ENCODE measurements around the gene FUT7.

The FUT7 gene

DNA sequence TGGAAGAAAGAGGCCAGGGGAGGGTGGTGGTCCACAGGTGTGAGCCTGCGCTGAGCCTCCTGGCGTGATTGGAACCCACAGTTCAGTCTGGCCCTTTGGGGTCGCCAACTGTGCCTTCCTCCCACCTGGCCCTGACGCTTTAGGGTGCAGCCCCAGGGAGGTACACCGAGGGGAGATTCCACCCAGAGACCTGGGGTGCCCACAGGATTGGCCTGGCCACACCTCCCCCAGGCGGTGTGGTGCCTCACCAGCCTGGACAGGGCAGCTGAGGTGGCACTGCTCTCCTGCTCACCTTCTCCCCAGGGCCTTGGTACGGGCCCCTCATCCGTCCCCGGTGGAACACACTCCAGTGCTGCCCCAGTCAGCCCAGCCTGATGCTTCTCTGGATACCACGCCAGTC lies 34.5 kb downstream of the FUT7 start:
- TF ChIP-seq, protein P1, sequence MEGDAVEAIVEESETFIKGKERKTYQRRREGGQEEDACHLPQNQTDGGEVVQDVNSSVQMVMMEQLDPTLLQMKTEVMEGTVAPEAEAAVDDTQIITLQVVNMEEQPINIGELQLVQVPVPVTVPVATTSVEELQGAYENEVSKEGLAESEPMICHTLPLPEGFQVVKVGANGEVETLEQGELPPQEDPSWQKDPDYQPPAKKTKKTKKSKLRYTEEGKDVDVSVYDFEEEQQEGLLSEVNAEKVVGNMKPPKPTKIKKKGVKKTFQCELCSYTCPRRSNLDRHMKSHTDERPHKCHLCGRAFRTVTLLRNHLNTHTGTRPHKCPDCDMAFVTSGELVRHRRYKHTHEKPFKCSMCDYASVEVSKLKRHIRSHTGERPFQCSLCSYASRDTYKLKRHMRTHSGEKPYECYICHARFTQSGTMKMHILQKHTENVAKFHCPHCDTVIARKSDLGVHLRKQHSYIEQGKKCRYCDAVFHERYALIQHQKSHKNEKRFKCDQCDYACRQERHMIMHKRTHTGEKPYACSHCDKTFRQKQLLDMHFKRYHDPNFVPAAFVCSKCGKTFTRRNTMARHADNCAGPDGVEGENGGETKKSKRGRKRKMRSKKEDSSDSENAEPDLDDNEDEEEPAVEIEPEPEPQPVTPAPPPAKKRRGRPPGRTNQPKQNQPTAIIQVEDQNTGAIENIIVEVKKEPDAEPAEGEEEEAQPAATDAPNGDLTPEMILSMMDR (IDR thresholded peaks at IDR 0.05; ENCODE audit: low read depth, low read length, missing control alignments) = no peak
- DNase-seq (ENCODE audit: low read depth) = no peak
- H3K4me3 ChIP-seq (ENCODE audit: low read depth, low read length) = no peak overlapping the region

DNA sequence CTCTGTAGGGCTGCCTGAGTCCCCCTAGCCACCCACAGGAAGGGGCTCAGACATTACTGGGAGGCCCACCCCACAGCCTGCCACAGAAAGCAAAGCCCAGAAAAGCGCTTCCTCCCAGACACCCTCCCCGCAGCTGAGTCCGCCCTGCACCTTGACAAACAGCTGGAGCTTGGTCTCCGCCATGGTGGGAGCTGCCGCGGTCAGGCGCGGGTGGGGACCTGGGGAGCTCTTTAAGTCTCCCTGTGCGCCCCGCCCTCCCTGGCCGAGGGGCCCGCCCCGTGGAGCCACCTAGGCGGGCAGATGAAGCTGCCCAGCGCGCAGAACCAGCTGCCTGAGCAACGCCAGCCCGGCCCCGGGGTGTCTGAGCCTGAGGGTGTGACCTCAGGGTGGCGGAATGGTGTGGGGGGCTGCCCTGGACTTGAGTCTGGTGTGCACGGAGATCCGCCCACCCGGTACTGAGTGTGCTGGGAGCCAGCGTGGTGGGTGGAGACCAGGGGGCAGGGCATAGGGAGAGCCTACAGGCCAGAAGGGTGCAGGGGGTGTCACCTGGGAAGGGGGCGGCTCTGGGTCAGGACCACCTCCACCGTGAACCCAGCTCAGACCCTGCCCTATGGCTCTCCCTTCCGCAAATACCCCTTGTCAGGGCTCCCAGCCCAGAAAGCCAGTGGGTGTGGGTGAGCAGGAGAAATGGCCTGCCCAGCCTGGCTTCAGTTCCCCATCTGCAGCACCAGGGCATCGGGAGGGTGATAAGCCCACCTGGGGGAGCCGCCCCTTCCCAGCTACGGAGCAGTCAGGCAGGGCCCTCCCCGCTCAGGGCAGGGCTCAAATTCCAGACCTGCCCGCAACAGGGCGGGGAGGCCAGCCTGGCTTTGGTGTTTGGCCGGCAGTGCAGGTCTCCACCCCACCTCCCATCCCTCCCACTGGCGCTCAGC lies 35.3 kb downstream of the FUT7 start, which contains the start of gene CLIC3:
TSS of gene CLIC3 (minus strand) at position 208 of the 932 bp plus-strand sequence. CDS start at position 183, 25 bp downstream.
- no peak for DNase-seq (ENCODE audit: low read depth)
- TF ChIP-seq, protein P1 (IDR thresholded peaks at IDR 0.05; ENCODE audit: low read depth, low read length, missing control alignments) = no peak
- H3K4me3 ChIP-seq (ENCODE audit: low read depth, low read length) = no peak within 1 kb of the TSS

DNA sequence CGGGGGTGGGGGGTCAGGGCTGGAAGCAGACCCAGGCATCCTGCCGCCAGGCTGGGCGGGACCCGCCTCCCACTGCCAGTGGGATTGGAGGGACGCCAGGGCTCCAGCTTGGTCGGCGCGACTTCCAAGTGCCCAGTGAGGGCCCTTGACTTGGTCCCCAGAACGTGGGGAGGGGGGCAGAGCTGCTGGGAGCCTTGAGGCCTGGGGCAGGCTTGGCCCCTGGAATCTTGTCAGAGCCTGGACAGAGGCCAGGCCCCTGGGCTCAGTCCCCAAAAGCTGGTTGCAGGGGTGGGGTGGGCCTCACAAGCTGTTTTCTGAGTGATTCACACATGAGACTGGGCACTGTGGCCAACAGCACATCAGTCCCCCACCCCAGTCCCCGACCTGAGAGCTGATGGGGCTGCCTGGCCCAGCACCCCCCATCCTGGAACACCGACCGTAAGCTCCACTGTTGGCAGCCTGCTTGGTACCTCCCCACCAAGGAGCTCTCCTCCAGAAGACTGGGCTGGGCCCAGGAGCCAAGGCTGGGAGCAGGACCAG lies 36.0 kb downstream of the FUT7 start:
- no peak for DNase-seq (ENCODE audit: low read depth)
- H3K4me3 ChIP-seq (ENCODE audit: low read depth, low read length) = no peak overlapping the region
- TF ChIP-seq, protein P1 (IDR thresholded peaks at IDR 0.05; ENCODE audit: low read depth, low read length, missing control alignments) = no peak

DNA sequence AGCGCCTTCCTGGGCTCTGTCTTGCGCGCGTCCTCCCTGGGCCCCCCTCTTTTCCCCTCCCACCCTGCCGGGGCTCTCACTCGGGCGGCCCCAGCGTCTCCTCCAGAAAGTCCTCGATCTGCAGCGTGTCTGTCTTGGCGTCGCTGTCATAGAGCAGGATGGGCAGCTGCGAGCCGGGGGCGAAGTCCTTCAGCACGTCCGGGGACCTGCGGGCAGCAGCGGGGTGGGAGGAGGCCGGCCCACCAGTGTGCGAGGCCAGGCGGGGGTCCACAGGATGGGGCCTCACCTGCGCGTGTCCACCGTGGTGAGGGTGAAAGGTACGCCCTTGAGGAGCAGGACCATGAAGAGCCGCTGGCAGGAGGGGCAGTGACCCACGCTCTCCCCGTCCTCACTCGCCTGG lies 36.5 kb downstream of the FUT7 start:
- no peak overlapping the region for H3K4me3 ChIP-seq (ENCODE audit: low read depth, low read length)
- no peak for DNase-seq (ENCODE audit: low read depth)
- TF ChIP-seq, protein P1 (IDR thresholded peaks at IDR 0.05; ENCODE audit: low read depth, low read length, missing control alignments) = no peak

DNA sequence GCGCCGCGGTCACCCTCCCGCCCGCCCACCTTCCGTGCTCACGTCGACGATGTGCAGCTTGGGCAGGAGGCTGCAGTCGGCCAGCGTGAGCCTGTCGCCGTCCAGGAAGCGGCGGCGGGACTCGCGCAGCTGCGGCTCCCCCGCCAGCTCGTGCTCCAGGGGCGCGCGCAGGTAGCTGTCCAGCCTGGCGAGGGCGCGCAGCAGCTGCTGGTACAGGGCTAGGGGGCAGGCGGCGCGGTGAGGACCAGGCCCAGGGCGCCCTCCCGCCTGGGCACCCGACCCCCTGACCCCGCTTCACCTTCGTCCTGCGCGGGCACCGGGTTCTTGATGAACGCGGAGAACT lies 37.0 kb downstream of the FUT7 start:
- no peak overlapping the region for H3K4me3 ChIP-seq (ENCODE audit: low read depth, low read length)
- TF ChIP-seq, protein P1 (IDR thresholded peaks at IDR 0.05; ENCODE audit: low read depth, low read length, missing control alignments) = no peak
- no peak for DNase-seq (ENCODE audit: low read depth)

DNA sequence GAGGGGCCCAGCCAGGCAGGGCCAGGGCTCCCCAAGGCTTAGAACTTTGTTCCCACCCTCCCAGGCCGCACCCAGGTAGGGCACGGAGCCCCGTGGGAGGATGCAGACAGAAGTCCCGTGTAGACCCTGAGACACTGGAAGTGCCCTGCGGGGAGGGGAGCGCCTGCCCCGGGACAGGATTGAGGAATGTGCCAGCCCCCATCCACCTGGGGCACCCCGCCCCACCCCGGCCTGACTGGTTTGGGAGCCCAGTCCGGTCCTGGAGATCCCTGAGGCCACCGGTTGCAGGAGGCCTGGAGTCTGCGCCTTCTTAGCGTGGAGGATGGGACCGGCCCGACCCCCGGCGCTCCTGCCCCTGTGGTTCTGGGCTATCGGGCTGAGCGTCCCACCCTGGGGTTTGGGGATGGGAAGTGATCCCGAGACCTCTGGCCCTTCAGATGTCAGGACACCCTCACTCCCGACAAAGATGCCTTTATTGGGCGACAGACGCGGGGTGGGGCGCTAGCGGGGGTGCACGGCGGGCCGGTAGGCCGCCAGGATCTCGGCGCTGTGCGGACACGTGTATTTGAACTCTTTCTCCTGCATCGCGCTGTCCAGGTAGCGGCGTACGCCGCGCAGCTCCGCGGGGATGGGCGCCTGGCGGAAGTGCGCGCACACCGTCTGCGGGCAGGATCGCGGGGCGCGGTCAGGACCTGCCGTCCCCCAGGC lies 37.6 kb downstream of the FUT7 start:
- TF ChIP-seq, protein P1 (IDR thresholded peaks at IDR 0.05; ENCODE audit: low read depth, low read length, missing control alignments) = no peak
- DNase-seq (ENCODE audit: low read depth) = no peak
- no peak overlapping the region for H3K4me3 ChIP-seq (ENCODE audit: low read depth, low read length)
